Measurements from ENCODE around the gene DOCK10.

Gene DOCK10

DNA sequence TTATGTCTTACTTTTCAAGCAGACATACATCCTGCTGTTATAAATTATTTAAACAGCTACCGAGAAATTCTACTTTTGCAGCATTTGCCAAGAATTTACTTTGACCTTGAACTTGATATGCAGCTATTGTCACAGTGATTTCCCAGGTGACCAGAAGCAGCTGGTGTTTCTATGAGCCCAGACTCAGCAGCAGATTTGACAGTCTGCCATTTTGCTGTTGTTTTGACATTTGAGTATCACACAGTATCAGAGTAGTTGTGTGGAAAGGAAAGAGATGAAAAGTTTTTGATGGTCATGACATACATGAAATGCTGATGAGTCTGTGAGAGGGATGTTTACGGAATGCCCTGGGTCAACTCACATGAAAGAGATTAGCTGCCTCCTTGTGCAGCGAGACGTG, 319.5 kb downstream of the DOCK10 start:
- DNase-seq, result no peak
- H3K27ac ChIP-seq (ENCODE audit: insufficient read depth, low read length, poor library complexity, severe bottlenecking), result no peak overlapping the region
- H3K4me1 ChIP-seq (ENCODE audit: control insufficient read depth, insufficient read depth, low read length, poor library complexity, severe bottlenecking), result no peaks in the 10 kb centered on the region
- no peaks in the 10 kb centered on the region for H3K27me3 ChIP-seq (replicated peaks; ENCODE audit: control insufficient read depth, insufficient read depth, low read length, poor library complexity, severe bottlenecking)
- no peaks in the 10 kb centered on the region for H3K36me3 ChIP-seq (ENCODE audit: control insufficient read depth, insufficient read depth, low read length)
- H3K4me3 ChIP-seq (ENCODE audit: insufficient read depth, low read depth, low read length, poor library complexity, severe bottlenecking), result no peak overlapping the region
- no peaks in the 10 kb centered on the region for H3K9me3 ChIP-seq (ENCODE audit: control insufficient read depth, low read length)

- H3K27ac ChIP-seq (ENCODE audit: insufficient read depth, low read length, poor library complexity, severe bottlenecking), result no peak overlapping the region
- no peak overlapping the region for H3K4me3 ChIP-seq (ENCODE audit: insufficient read depth, low read depth, low read length, poor library complexity, severe bottlenecking)
- no peaks in the 10 kb centered on the region for H3K9me3 ChIP-seq (ENCODE audit: control insufficient read depth, low read length)
- H3K4me1 ChIP-seq (ENCODE audit: control insufficient read depth, insufficient read depth, low read length, poor library complexity, severe bottlenecking), result no peaks in the 10 kb centered on the region
- H3K36me3 ChIP-seq (ENCODE audit: control insufficient read depth, insufficient read depth, low read length), result no peaks in the 10 kb centered on the region
- DNase-seq, result no peak
- no peaks in the 10 kb centered on the region for H3K27me3 ChIP-seq (replicated peaks; ENCODE audit: control insufficient read depth, insufficient read depth, low read length, poor library complexity, severe bottlenecking)
Measured at GRCh38 chr2:224722250-224722649, 320.0 kb downstream of the DOCK10 start.

GRCh38 chr2:224716921-224717320, 325.3 kb downstream of the DOCK10 start:
- Histone ChIP-seq H3K4me3 (ENCODE audit: insufficient read depth, low read depth, low read length, poor library complexity, severe bottlenecking) (no peak overlapping the region), H3K9me3 (ENCODE audit: control insufficient read depth, low read length) (no peaks in the 10 kb centered on the region), H3K4me1 (ENCODE audit: control insufficient read depth, insufficient read depth, low read length, poor library complexity, severe bottlenecking) (no peaks in the 10 kb centered on the region), H3K36me3 (ENCODE audit: control insufficient read depth, insufficient read depth, low read length) (no peaks in the 10 kb centered on the region), H3K27ac (ENCODE audit: insufficient read depth, low read length, poor library complexity, severe bottlenecking) (no peak overlapping the region), H3K27me3 (replicated peaks; ENCODE audit: control insufficient read depth, insufficient read depth, low read length, poor library complexity, severe bottlenecking) (no peaks in the 10 kb centered on the region)
- no peak for DNase-seq

- H3K4me3 ChIP-seq (ENCODE audit: insufficient read depth, low read depth, low read length, poor library complexity, severe bottlenecking), result no peak within 1 kb of the TSS
- no peaks in the 10 kb centered on the region for H3K27me3 ChIP-seq (replicated peaks; ENCODE audit: control insufficient read depth, insufficient read depth, low read length, poor library complexity, severe bottlenecking)
- H3K4me1 ChIP-seq (ENCODE audit: control insufficient read depth, insufficient read depth, low read length, poor library complexity, severe bottlenecking), result no peaks in the 10 kb centered on the region
- no peak within 1 kb of the TSS for H3K27ac ChIP-seq (ENCODE audit: insufficient read depth, low read length, poor library complexity, severe bottlenecking)
- H3K36me3 ChIP-seq (ENCODE audit: control insufficient read depth, insufficient read depth, low read length), result no peaks in the 10 kb centered on the region
- no peaks in the 10 kb centered on the region for H3K9me3 ChIP-seq (ENCODE audit: control insufficient read depth, low read length)
- no peak for DNase-seq
Measured at GRCh38 chr2:224716201-224716600, 326.1 kb downstream of the DOCK10 start, which contains the start of gene CCDC195. TSS of gene CCDC195 (minus strand) at chr2:224716365. CDS start at chr2:224716365, 0 bp downstream.
